Loucy (cell line): ENCODE measurements around the gene ARVCF.

Experiments used
- EZH2phosphoT487 ChIP-seq: fragments of 200-600 bp; IDR thresholded peaks from 2 replicates; pipeline ENCODE4 v1.6.1; 2018; ENCODE audit warnings: antibody characterized with exemption, mild to moderate bottlenecking, moderate library complexity, borderline replicate concordance
- TF ChIP-seq, protein P1 (sequence below): fragments of 200-600 bp; sonication (generic); conservative IDR thresholded peaks from 2 replicates; pipeline ENCODE4 v1.5.1; 2014; ENCODE audit warnings: mild to moderate bottlenecking, antibody characterized with exemption, low read length

DNA sequence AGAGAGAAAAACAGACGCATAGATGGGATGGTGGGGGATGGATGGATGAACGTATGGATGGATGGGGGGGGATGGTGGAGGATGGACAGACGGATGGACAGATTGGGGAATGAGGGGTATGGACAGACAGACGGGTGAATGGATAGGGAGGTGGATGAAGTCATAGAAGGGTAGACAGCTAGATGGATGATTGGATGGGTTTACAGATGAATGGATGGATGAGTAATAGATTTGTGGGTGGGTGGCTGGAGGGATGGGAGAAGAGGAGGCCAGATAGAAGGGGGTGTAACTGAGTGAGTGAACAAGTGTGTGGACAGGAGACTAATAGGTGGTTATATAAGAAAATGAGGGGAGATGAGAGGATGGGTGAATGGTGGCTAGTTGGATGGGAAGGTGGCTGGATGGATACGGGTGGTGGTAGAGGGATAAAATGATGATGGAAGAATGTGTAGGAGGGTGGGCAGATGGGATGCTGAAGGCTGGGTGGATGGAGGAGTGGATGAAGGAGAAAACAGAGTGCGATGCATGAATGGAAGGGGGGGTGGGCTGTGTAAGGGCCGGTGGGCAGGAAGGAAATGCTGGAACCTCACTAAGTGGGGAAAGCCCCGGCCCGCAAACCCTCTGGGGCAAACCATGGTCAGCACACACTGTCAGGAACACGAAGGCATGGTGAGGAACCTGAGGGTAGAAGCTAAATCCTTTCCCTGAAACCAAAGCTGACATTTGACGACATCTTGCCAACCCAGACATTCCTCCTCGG, 21.6 kb downstream of the ARVCF start:
- TF ChIP-seq, protein P1, sequence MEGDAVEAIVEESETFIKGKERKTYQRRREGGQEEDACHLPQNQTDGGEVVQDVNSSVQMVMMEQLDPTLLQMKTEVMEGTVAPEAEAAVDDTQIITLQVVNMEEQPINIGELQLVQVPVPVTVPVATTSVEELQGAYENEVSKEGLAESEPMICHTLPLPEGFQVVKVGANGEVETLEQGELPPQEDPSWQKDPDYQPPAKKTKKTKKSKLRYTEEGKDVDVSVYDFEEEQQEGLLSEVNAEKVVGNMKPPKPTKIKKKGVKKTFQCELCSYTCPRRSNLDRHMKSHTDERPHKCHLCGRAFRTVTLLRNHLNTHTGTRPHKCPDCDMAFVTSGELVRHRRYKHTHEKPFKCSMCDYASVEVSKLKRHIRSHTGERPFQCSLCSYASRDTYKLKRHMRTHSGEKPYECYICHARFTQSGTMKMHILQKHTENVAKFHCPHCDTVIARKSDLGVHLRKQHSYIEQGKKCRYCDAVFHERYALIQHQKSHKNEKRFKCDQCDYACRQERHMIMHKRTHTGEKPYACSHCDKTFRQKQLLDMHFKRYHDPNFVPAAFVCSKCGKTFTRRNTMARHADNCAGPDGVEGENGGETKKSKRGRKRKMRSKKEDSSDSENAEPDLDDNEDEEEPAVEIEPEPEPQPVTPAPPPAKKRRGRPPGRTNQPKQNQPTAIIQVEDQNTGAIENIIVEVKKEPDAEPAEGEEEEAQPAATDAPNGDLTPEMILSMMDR = no peak
- no peak for TF ChIP-seq EZH2phosphoT487
